Right lobe of liver (tissue), 6 donors: Measurements from ENCODE around the gene CHMP5. TPM values are rescaled to one million over a fixed set of nuclear protein-coding genes. Genes with fewer than 3 reads are reported as not detected.

Experiments used
- ATAC-seq, 4 donors: fragments of 200-7000 bp; cut with Tn5 transposase; one replicate each; pipeline ENCODE4 v1.9.1; 2020; ENCODE audit warnings: mild to moderate bottlenecking in 4 of 4, moderate library complexity in 4 of 4
- DNase-seq, 3 donors: peaks; one replicate each; pipeline ENCODE4 v3.0.0-alpha.2; 2020
- H3K27ac ChIP-seq, 3 donors: fragments of 200-600 bp; one replicate each; pipeline ENCODE4 v1.8.0; 2022
- H3K27me3 ChIP-seq, 2 donors: fragments of 200-600 bp; one replicate each; pipeline ENCODE4 v1.8.0; 2022
- H3K36me3 ChIP-seq, 4 donors: fragments of 200-600 bp; sonication (generic) in 1 of 4; one replicate each; pipeline versions ENCODE4 v1.5.1 to v1.8.0; 2017 to 2022; ENCODE audit warnings: control low read depth in 1 of 4
- H3K4me1 ChIP-seq, 4 donors: fragments of 200-600 bp; sonication (generic) in 1 of 4; one replicate each; pipeline versions ENCODE4 v1.5.1 to v1.8.0; 2017 to 2022; ENCODE audit warnings: control low read depth in 1 of 4
- H3K4me3 ChIP-seq, 3 donors: fragments of 200-600 bp; one replicate each; pipeline ENCODE4 v1.8.0; 2022
- H3K9me3 ChIP-seq, 4 donors: fragments of 200-600 bp; sonication (generic) in 1 of 4; one replicate each; pipeline versions ENCODE4 v1.5.1 to v1.8.0; 2017 to 2022; ENCODE audit warnings: control low read depth in 1 of 4
- POLR2A ChIP-seq: fragments of 450-650 bp; IDR thresholded peaks from one replicate; pipeline ENCODE4 v1.6.1; 2017; ENCODE audit warnings: antibody characterized with exemption, mild to moderate bottlenecking
- WGBS: methylation state at CpG from one replicate; pipeline ENCODE4 v1.1.6; 2018; ENCODE audit warnings: low coverage, low lambda C conversion rate; ENCODE audit not compliant: insufficient coverage; ENCODE audit errors: missing lambda C conversion rate; 5-methylcytosine and 5-hydroxymethylcytosine counted together
- intact Hi-C, 2 donors: fragments of 100-400 bp; cut with DNase I; formaldehyde crosslinking; loops; one replicate each; pipeline versions ENCODE4 v1.11.2 to v1.14.1; 2022
- total RNA-seq, 6 experiments: library from RNA; depleted of rRNA in 2 of 6; stranded (reverse); fragments of >200 nt in 2 of 6; fragmentation: NEBNext Ultra II Directional in 3 of 6; extraction: Animal tissue kit (Norgen Biotek cat#: 25700) in 3 of 6; gene quantifications; one replicate each; pipeline versions ENCODE4 v1.1.0 to v1.2.4, GENCODE V29; 2016 to 2023
- TF ChIP-seq, protein P1 (sequence below), 4 donors: fragments of 200-600 bp in 3 of 4; fragments of 450-650 bp in 1 of 4; IDR thresholded peaks; one replicate each; pipeline versions ENCODE4 v1.5.1 to v1.8.0; 2016 to 2022; ENCODE audit warnings: antibody characterized with exemption in 4 of 4, mild to moderate bottlenecking in 2 of 4
- donor health status: DM: no; HTN: yes; CAD: no.
- donor health status: DM: no; HTN: no; CAD: no.
- donor health status: DM: no; HTN: no; CAD: no.
- donor health status: DM: no; HTN: yes; CAD: no.
- donor health status: DM: no; HTN: yes; CAD: no.

The CHMP5 gene
- total RNA-seq, 6 experiments from 2014 or later, result 19.7 to 30.3 (median 26.0) TPM

DNA sequence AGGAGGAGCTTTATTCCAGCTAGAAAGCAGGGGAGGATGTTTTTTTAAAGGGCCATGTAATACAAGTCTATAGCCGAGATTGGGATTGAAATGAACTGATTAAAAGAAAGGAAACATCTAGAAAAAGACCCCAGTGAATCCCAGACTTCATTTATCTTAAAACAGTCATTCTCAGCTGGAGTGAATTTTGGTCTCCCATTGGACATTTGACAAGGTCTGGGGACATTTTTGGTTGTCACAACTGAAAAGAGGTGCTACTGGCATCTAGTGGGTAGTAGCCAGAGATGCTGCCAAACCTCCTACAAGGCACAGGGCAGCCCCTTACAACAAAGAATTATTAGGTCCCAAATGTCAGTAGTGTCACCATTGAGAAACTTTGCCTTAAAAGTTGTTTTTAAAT is 41.2 kb upstream of the CHMP5 start:
- Histone ChIP-seq H3K27me3 (no peaks in the 10 kb centered on the region), H3K9me3 (no peaks in the 10 kb centered on the region), H3K27ac (no peak overlapping the region), H3K36me3 (no peaks in the 10 kb centered on the region), H3K4me1 (no peaks in the 10 kb centered on the region), H3K4me3 (no peak overlapping the region)
- 43% methylated on average over 1 of the region's 1 CpG for WGBS
- no peak for DNase-seq
- TF ChIP-seq, protein P1, sequence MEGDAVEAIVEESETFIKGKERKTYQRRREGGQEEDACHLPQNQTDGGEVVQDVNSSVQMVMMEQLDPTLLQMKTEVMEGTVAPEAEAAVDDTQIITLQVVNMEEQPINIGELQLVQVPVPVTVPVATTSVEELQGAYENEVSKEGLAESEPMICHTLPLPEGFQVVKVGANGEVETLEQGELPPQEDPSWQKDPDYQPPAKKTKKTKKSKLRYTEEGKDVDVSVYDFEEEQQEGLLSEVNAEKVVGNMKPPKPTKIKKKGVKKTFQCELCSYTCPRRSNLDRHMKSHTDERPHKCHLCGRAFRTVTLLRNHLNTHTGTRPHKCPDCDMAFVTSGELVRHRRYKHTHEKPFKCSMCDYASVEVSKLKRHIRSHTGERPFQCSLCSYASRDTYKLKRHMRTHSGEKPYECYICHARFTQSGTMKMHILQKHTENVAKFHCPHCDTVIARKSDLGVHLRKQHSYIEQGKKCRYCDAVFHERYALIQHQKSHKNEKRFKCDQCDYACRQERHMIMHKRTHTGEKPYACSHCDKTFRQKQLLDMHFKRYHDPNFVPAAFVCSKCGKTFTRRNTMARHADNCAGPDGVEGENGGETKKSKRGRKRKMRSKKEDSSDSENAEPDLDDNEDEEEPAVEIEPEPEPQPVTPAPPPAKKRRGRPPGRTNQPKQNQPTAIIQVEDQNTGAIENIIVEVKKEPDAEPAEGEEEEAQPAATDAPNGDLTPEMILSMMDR (IDR thresholded peaks at IDR 0.05), result peak in 2 of 4 donors; percentile 20 to 24
- TF ChIP-seq POLR2A, result no peak
- intact Hi-C loops, result no loop called here
- no peak for ATAC-seq

DNA sequence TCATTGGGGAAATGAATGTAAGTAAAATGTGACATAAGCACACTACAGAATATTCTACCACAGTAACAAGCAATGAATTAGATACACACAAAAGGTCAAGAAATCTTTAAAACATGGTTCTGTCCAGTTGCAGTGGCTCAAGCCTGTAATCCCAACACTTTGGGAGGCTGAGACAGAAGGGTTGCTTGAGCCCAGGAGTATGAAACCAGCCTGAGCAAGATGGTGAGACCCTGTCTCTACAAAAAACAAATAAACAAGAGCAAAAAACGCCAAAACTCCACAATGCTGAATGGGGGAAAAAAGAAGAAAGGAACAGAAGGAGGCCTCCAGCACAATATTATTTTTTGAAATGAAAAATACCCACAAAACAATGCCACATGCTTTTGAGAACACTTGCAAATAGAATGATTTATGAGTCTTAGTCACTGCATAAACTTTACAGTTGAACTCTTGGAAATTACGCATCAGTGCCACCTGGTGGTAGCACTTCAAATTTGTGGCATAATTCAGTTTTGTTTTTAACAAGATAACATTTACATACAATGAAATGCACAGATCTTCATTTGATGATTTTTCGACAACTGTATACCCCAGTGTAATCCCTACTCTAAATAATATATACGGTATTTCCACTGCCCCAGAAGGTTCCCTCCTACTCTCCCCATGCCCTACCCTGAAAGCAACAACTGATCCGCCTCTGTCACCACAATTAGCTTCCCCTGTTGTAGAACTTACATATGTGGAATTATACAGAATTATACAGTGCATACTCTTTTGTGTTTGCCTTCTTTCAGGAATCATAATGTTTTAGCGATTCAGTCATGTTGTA is 39.3 kb upstream of the CHMP5 start:
- DNase-seq (peak in 1 of 3 donors; percentile 62), ATAC-seq (peak; percentile 57 to 71 (median 68))
- intact Hi-C loops, result loop anchor here (5.0 kb wide), 1 partner anchor 143 kb away; no protein-coding TSS in a partner anchor
- TF ChIP-seq, protein P1 (IDR thresholded peaks at IDR 0.05), result peak; percentile 74 to 93 (median 80)
- TF ChIP-seq POLR2A, result no peak
- Histone ChIP-seq H3K9me3 (no peaks in the 10 kb centered on the region), H3K4me1 (no peaks in the 10 kb centered on the region), H3K27me3 (no peaks in the 10 kb centered on the region), H3K36me3 (no peaks in the 10 kb centered on the region), H3K27ac (no peak overlapping the region), H3K4me3 (no peak overlapping the region)
- 20% methylated on average over 6 of the region's 6 CpGs for WGBS

DNA sequence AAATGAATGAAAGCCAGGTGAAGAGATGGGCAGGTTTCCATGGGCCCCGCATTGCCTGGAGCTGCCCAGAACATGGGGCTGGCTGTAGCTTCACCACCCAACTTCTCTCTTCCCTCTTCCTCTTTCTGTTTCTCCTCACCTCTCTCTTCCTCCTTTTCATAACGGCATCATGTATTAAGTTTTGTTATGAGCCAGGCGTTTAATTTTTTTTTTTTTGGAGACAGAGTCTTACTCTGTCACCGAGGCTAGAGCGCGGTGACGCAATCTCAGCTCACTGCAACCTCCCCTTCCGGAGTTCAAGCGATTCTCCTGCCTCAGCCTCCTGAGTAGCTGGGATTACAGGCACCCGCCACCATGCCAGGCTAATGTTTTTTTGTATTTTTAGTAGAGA is 37.8 kb upstream of the CHMP5 start:
- H3K27ac ChIP-seq, result no peak overlapping the region
- peak in 2 of 3 donors; percentile 52 to 68 for DNase-seq
- H3K9me3 ChIP-seq, result no peaks in the 10 kb centered on the region
- ATAC-seq, result peak; percentile 29 to 63 (median 38)
- no peaks in the 10 kb centered on the region for H3K36me3 ChIP-seq
- no peak overlapping the region for H3K4me3 ChIP-seq
- no peaks in the 10 kb centered on the region for H3K27me3 ChIP-seq
- H3K4me1 ChIP-seq, result no peaks in the 10 kb centered on the region
- intact Hi-C loops, result loop anchor here (5.0 kb wide), 1 partner anchor 145 kb away; no protein-coding TSS in a partner anchor
- TF ChIP-seq, protein P1 (IDR thresholded peaks at IDR 0.05), result no peak
- no peak for TF ChIP-seq POLR2A
- WGBS, result 33% methylated on average over 2 of the region's 10 CpGs

DNA sequence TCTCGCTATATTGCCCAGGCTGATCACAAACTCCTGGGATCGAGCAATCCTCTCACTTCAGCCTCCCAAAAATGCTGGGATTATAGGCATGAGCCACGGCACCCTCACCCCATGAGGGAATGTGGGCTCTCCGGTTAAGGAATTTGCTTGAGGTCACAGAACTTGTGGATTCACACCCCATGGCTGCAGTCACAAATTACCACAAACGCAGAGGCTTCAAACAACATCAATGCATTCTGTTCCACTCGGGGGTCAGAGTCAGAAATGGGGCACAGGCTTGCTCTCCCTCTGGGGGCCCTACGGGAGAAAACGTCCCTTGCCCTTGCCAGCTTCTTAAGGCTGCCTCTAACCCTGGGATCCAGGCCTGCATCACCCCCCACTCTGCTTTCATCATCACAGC is 37.1 kb upstream of the CHMP5 start:
- 100% methylated on average over 1 of the region's 8 CpGs for WGBS
- intact Hi-C loops, result loop anchor here (5.0 kb wide), 1 partner anchor 145 kb away; no protein-coding TSS in a partner anchor

More for the DNA sequence above, 37.1 kb upstream of the CHMP5 start:
- TF ChIP-seq, protein P1 (IDR thresholded peaks at IDR 0.05), result no peak
- TF ChIP-seq POLR2A, result no peak
- DNase-seq (no peak), ATAC-seq (no peak)
- H3K9me3 ChIP-seq, result no peaks in the 10 kb centered on the region
- no peaks in the 10 kb centered on the region for H3K27me3 ChIP-seq
- H3K36me3 ChIP-seq, result no peaks in the 10 kb centered on the region
- no peaks in the 10 kb centered on the region for H3K4me1 ChIP-seq
- H3K27ac ChIP-seq, result no peak overlapping the region
- no peak overlapping the region for H3K4me3 ChIP-seq
